Tibial nerve (tissue), 4 donors: Measurements from ENCODE around the gene PEX12. TPM values are rescaled to one million over a fixed set of nuclear protein-coding genes. Genes with fewer than 3 reads are reported as not detected.

ENCODE experiments used
- DNase-seq, 2 donors: peaks; one replicate each; pipeline ENCODE4 v3.0.0-alpha.2; 2019; ENCODE audit warnings: low spot score in 2 of 2
- H3K27ac ChIP-seq, 4 donors: fragments of 200-600 bp; sonication (generic) in 3 of 4; one replicate each; pipeline ENCODE4 v1.5.1; 2017 to 2019; ENCODE audit warnings: mild to moderate bottlenecking in 1 of 4
- H3K27me3 ChIP-seq, 2 donors: fragments of 200-600 bp; sonication (generic) in 1 of 2; one replicate each; pipeline versions ENCODE4 v1.5.1 to v1.6.0; 2017 to 2019
- H3K36me3 ChIP-seq, 3 donors: fragments of 200-600 bp; sonication (generic); one replicate each; pipeline ENCODE4 v1.5.1; 2018 to 2019
- H3K4me1 ChIP-seq, 4 donors: fragments of 200-600 bp; sonication (generic) in 3 of 4; one replicate each; pipeline ENCODE4 v1.5.1; 2017 to 2019
- H3K4me3 ChIP-seq, 4 donors: fragments of 200-600 bp; sonication (generic) in 3 of 4; one replicate each; pipeline ENCODE4 v1.5.1; 2017 to 2019; ENCODE audit warnings: mild to moderate bottlenecking in 1 of 4, moderate library complexity in 1 of 4
- H3K9me3 ChIP-seq, 4 donors: fragments of 200-600 bp; sonication (generic) in 3 of 4; one replicate each; pipeline ENCODE4 v1.5.1; 2017 to 2019
- EP300 ChIP-seq, 2 donors: sonication (generic); formaldehyde crosslinking; IDR thresholded peaks; one replicate each; pipeline ENCODE4 v1.6.1; 2017; ENCODE audit warnings: antibody characterized with exemption in 2 of 2, mild to moderate bottlenecking in 1 of 2
- POLR2A ChIP-seq, 2 donors: fragments of 450-650 bp; IDR thresholded peaks; one replicate each; pipeline ENCODE4 v1.6.1; 2017; ENCODE audit warnings: antibody characterized with exemption in 2 of 2, mild to moderate bottlenecking in 2 of 2, moderate library complexity in 2 of 2
- WGBS, 2 donors: methylation state at CpG; one replicate each; pipeline ENCODE4 v1.1.5; 2018; 5-methylcytosine and 5-hydroxymethylcytosine counted together
- total RNA-seq, 4 donors: library from RNA; depleted of rRNA; stranded (reverse); fragments of >200 nt; gene quantifications; one replicate each; pipeline ENCODE4 v1.1.0, GENCODE V29; 2016
- TF ChIP-seq, protein P1 (sequence below), 5 experiments: fragments of 200-600 bp in 3 of 5; fragments of 450-650 bp in 2 of 5; sonication (generic) in 3 of 5; IDR thresholded peaks; one replicate each; pipeline ENCODE4 v1.5.1; 2016 to 2019; ENCODE audit warnings: antibody characterized with exemption in 5 of 5, mild to moderate bottlenecking in 3 of 5, moderate library complexity in 2 of 5

PEX12 gene
- total RNA-seq, 4 donors from 2014 or later: 4.2 to 10.8 (median 9.7) TPM

DNA sequence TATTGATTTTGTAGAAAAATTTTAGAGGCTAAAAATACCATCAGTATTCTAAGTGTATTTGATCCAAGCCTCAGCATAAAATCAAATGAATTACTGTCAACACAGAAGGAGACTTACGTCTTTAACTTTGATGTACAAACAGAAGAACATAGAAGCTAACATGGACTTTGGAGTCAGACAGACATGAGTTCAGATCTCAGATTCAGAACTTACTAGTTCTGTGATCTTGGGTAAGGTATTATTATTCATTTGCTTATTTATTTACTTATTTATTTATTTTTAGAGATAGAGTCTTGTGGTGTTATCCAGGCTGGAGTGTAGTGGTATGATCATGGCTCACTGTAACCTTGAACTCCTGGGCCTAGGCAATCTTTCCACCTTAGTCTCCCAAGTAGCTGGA lies 36.9 kb downstream of the PEX12 start:
- Histone ChIP-seq H3K4me1 (peaks cover 0 to 39% (median 13%) of the 10 kb centered on the region in 4 donors), H3K4me3 (peak overlapping the region in 2 of 4 donors; percentile 43 to 44), H3K27ac (peak overlapping the region in 3 of 4 donors; percentile 75 to 76 (median 76)), H3K27me3 (no peaks in the 10 kb centered on the region), H3K36me3 (no peaks in the 10 kb centered on the region), H3K9me3 (no peaks in the 10 kb centered on the region)
- DNase-seq: no peak
- WGBS, 2 donors: 54 to 77% methylated on average over 1 of the region's 1 CpG
- TF ChIP-seq EP300 (IDR thresholded peaks at IDR 0.05) (no peak), POLR2A (IDR thresholded peaks at IDR 0.05) (no peak)
- TF ChIP-seq, protein P1, sequence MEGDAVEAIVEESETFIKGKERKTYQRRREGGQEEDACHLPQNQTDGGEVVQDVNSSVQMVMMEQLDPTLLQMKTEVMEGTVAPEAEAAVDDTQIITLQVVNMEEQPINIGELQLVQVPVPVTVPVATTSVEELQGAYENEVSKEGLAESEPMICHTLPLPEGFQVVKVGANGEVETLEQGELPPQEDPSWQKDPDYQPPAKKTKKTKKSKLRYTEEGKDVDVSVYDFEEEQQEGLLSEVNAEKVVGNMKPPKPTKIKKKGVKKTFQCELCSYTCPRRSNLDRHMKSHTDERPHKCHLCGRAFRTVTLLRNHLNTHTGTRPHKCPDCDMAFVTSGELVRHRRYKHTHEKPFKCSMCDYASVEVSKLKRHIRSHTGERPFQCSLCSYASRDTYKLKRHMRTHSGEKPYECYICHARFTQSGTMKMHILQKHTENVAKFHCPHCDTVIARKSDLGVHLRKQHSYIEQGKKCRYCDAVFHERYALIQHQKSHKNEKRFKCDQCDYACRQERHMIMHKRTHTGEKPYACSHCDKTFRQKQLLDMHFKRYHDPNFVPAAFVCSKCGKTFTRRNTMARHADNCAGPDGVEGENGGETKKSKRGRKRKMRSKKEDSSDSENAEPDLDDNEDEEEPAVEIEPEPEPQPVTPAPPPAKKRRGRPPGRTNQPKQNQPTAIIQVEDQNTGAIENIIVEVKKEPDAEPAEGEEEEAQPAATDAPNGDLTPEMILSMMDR (IDR thresholded peaks at IDR 0.05): no peak

DNA sequence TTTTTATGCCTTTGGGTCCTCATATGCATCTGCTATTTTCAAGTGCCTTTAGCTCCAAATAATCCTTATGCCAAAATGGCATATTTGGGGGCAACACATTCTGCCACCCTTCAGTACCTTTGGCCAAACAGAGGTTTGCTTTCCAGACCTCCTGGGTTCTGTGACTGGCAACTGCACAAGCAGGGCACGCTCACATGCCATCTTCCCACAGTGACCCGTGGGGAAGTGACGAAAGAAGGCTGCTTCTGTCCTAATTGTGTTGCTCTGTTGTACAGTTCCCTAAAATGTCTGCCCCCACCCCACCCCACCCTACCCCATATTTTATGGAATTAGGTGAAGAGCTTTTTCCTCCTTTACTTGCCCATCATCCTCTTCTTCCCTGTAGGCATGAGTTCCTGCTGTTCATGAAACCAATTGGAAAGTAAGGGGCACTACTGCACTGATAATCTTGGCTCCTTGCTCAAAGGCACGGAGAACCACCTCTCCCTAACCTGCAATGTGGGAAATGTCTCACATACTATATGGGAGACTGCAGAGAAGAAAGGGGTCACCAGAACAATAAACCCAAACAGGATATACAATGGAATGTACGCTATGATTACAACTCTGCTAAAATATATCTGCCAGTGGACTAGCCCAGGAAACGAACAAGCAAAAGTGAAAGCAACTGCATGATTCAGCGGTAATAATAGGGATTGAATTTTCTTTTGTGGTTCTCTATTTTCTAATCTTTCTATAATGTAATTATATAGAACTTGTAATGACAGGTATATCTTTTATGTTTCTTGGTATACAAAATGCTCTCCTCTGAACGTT lies 37.6 kb downstream of the PEX12 start:
- DNase-seq: peak; percentile 20 to 49
- peak overlapping the region in 3 of 4 donors; percentile 21 to 44 (median 43) for H3K4me3 ChIP-seq
- peak overlapping the region in 3 of 4 donors; percentile 75 to 76 (median 76) for H3K27ac ChIP-seq

DNA sequence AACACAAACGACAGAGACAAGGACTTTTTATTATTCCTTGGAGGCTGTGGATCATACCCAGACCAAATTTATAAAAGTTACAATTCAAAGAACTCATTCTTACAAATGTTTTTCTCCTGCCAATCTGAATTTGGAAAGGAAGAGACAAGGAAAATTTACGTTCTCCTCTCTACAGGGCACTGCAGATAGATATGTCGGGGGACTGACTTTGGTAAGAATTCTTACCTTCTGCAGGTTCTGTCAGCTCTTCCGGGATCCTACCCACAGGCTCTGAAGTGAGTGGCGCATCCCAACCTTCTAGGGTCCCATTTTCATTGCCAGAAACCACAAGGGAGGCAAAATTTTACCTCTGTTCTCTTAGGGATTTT lies 38.7 kb downstream of the PEX12 start:
- peak overlapping the region in 2 of 4 donors; percentile 47 to 49 for H3K27ac ChIP-seq
- no peak for TF ChIP-seq EP300 (IDR thresholded peaks at IDR 0.05)
- TF ChIP-seq POLR2A (IDR thresholded peaks at IDR 0.05): no peak
- TF ChIP-seq, protein P1 (IDR thresholded peaks at IDR 0.05): peak in 1 of 5 experiments; percentile 2

More for the DNA sequence above, 37.6 kb downstream of the PEX12 start:
- Histone ChIP-seq H3K4me1 (peaks cover 0 to 39% (median 13%) of the 10 kb centered on the region in 4 donors), H3K36me3 (no peaks in the 10 kb centered on the region), H3K9me3 (no peaks in the 10 kb centered on the region), H3K27me3 (no peaks in the 10 kb centered on the region)
- WGBS, 2 donors: 47 to 54% methylated on average over 8 of the region's 8 CpGs
- TF ChIP-seq, protein P1 (IDR thresholded peaks at IDR 0.05): no peak
- peak in 1 of 2 donors; percentile 19 for TF ChIP-seq EP300 (IDR thresholded peaks at IDR 0.05)
- TF ChIP-seq POLR2A (IDR thresholded peaks at IDR 0.05): no peak

DNA sequence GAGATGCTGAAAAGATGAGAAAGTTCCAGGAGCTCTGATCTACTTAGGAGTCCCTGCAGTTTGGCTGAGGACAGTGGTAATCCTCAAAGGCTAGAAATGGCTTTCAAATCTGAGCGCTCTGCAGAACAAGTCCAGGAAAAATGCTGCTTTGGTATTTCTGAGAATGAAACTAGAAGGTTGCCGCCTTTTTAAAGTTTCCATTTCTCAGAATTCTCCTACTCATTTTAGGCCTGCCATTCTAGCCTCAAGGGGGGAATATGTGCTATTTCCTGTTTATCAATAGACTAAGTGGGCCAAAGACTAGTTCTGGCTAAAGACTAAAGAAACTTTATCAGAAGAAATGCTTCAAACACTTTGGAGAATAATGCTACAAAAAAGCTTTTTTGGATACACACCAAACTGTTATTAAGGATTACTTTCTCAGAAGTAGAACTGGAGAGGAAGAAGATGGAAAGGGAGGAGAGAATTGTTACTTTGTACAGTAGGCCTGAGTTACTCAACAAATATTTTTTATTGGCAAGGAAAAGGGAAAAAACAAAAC lies 40.7 kb downstream of the PEX12 start, which contains the start of gene SLFN12L:
Gene SLFN12L (minus strand): TSS at position 78 of the 541 bp plus-strand sequence. CDS start 15,314 bp downstream, outside the sequence.
- Histone ChIP-seq H3K4me1 (peaks cover 0 to 39% (median 13%) of the 10 kb centered on the region in 4 donors), H3K4me3 (peak within 1 kb of the TSS in 1 of 4 donors; percentile 6), H3K27ac (peak within 1 kb of the TSS in 3 of 4 donors; percentile 46 to 76 (median 55)), H3K36me3 (no peaks in the 10 kb centered on the region), H3K27me3 (no peaks in the 10 kb centered on the region), H3K9me3 (no peaks in the 10 kb centered on the region)
- 34 to 37% methylated on average over 2 of the region's 2 CpGs for WGBS, 2 donors
- no peak for DNase-seq
- TF ChIP-seq, protein P1 (IDR thresholded peaks at IDR 0.05): no peak
- TF ChIP-seq EP300 (IDR thresholded peaks at IDR 0.05): no peak
- no peak for TF ChIP-seq POLR2A (IDR thresholded peaks at IDR 0.05)

More for the DNA sequence above, 38.7 kb downstream of the PEX12 start:
- no peaks in the 10 kb centered on the region for H3K9me3 ChIP-seq
- WGBS, 2 donors: 40 to 46% methylated on average over 5 of the region's 5 CpGs
- no peak overlapping the region for H3K4me3 ChIP-seq
- H3K36me3 ChIP-seq: no peaks in the 10 kb centered on the region
- no peaks in the 10 kb centered on the region for H3K27me3 ChIP-seq
- H3K4me1 ChIP-seq: peaks cover 0 to 39% (median 13%) of the 10 kb centered on the region in 4 donors
- DNase-seq: no peak
